Adipose tissue (tissue), 3 donors: Measurements from ENCODE around the gene CISD2. TPM values are rescaled to one million over a fixed set of nuclear protein-coding genes. Genes with fewer than 3 reads are reported as not detected.
"Not testable (repeated sequence)": the region's sequence is repeated elsewhere in the genome, so short reads cannot be mapped to it uniquely, and the experiment has no call there.

Experiments used
- H3K27ac ChIP-seq: one replicate; pipeline ENCODE4 v1.5.1; 2013; ENCODE audit warnings: low read depth, low read length
- WGBS, 3 donors: extraction: QIAGEN DNeasy Blood & Tissue Kit; methylation state at CpG; one replicate each; pipeline ENCODE4 v1.1.7; 2013; 5-methylcytosine and 5-hydroxymethylcytosine counted together
- polyA plus RNA-seq, 3 donors: library from polyadenylated mRNA; stranded (reverse); fragments of 200-250 nt; gene quantifications; one replicate each; pipeline ENCODE4 v1.2.3, GENCODE V29; 2013
- donor health status: healthy with polysubstance abuse.
- donor health status: Bipolar disorder and iron deficiency.
- donor health status: healthy.

Gene CISD2
- polyA plus RNA-seq, 3 donors: 12.0 to 18.9 (median 18.2) TPM

- 92 to 100% (median 96%) methylated on average over 1 of the region's 1 CpG for WGBS, 3 donors
- no peak overlapping the region for H3K27ac ChIP-seq
Measured at GRCh38 chr4:102843938-102844337, 24.9 kb upstream of the CISD2 start.

GRCh38 chr4:102847687-102848086 is 21.1 kb upstream of the CISD2 start:
- 97 to 98% (median 97%) methylated on average over 8 of the region's 8 CpGs for WGBS, 3 donors
- H3K27ac ChIP-seq: no peak overlapping the region

GRCh38 chr4:102849579-102850104 is 19.1 kb upstream of the CISD2 start:
- WGBS, 3 donors: 79 to 92% (median 82%) methylated on average over 3 of the region's 3 CpGs

GRCh38 chr4:102850370-102850769 is 18.4 kb upstream of the CISD2 start:
- WGBS, 3 donors: 87 to 96% (median 91%) methylated on average over 2 of the region's 2 CpGs
- no peak overlapping the region for H3K27ac ChIP-seq

More at GRCh38 chr4:102849579-102850104, 19.1 kb upstream of the CISD2 start:
- H3K27ac ChIP-seq: no peak overlapping the region

- H3K27ac ChIP-seq: no peak overlapping the region
- WGBS, 3 donors: 87 to 96% (median 90%) methylated on average over 2 of the region's 2 CpGs
Measured at GRCh38 chr4:102858828-102859464, 9.8 kb upstream of the CISD2 start.

- no peak overlapping the region for H3K27ac ChIP-seq
- 69 to 100% (median 93%) methylated on average over 2 of the region's 2 CpGs for WGBS, 3 donors
Measured at GRCh38 chr4:102860611-102861324, 8.0 kb upstream of the CISD2 start.

GRCh38 chr4:102862016-102862415 is 6.8 kb upstream of the CISD2 start:
- 57 to 92% (median 62%) methylated on average over 1 of the region's 1 CpG for WGBS, 3 donors
- H3K27ac ChIP-seq: no peak overlapping the region

GRCh38 chr4:102862747-102863146 is 6.0 kb upstream of the CISD2 start:
- H3K27ac ChIP-seq: no peak overlapping the region
- 97 to 100% (median 100%) methylated on average over 1 of the region's 1 CpG for WGBS, 3 donors

- H3K27ac ChIP-seq: not testable (repeated sequence)
- whole genome bisulfite sequencing, 3 donors: 97 to 100% (median 98%) methylated on average over 5 of the region's 5 CpGs
Measured at GRCh38 chr4:102865327-102865726, 3.5 kb upstream of the CISD2 start.

GRCh38 chr4:102867278-102868152 is 1.3 kb upstream of the CISD2 start:
- WGBS, 3 donors: 74 to 79% (median 76%) methylated on average over 12 of the region's 12 CpGs

GRCh38 chr4:102868153-102868780 is 525 bp upstream of the CISD2 start:
- H3K27ac ChIP-seq: peak overlapping the region; percentile 88
- 4 to 9% (median 8%) methylated on average over 23 of the region's 23 CpGs for WGBS, 3 donors

More at GRCh38 chr4:102867278-102868152, 1.3 kb upstream of the CISD2 start:
- no peak overlapping the region for H3K27ac ChIP-seq

- WGBS, 3 donors: 3 to 11% (median 10%) methylated on average over 19 of the region's 19 CpGs
Measured at GRCh38 chr4:102869569-102870197, 891 bp downstream of the CISD2 start.

GRCh38 chr4:102871772-102872171 is 3.0 kb downstream of the CISD2 start:
- 50 to 65% (median 61%) methylated on average over 2 of the region's 2 CpGs for WGBS, 3 donors
- no peak overlapping the region for H3K27ac ChIP-seq

More at GRCh38 chr4:102869569-102870197, 891 bp downstream of the CISD2 start:
- H3K27ac ChIP-seq: no peak overlapping the region

- WGBS, 3 donors: 100% methylated on average over 3 of the region's 3 CpGs
- not testable (repeated sequence) for H3K27ac ChIP-seq
Measured at GRCh38 chr4:102877477-102878106, 8.8 kb downstream of the CISD2 start.

GRCh38 chr4:102878349-102878748 is 9.6 kb downstream of the CISD2 start:
- 37 to 45% (median 45%) methylated on average over 4 of the region's 4 CpGs for WGBS, 3 donors
- not testable (repeated sequence) for H3K27ac ChIP-seq

GRCh38 chr4:102878901-102879300 is 10.1 kb downstream of the CISD2 start:
- WGBS, 3 donors: 81 to 93% (median 86%) methylated on average over 3 of the region's 3 CpGs
- no peak overlapping the region for H3K27ac ChIP-seq

- no peak overlapping the region for H3K27ac ChIP-seq
- 49 to 100% (median 92%) methylated on average over 1 of the region's 1 CpG for WGBS, 3 donors
Measured at GRCh38 chr4:102881343-102881742, 12.6 kb downstream of the CISD2 start.
